AG04449 (cell line): ENCODE results near the gene HSPA4L.

ENCODE experiments used
- CTCF ChIA-PET: fragments of 350-600 bp; formaldehyde crosslinking; extraction: SDS; loops from one replicate; lab custom pipeline; 2021; ENCODE audit warnings: antibody characterized with exemption; lab: Yijun Ruan, JAX
- POLR2A ChIA-PET: fragments of 400-600, 350-600 bp; formaldehyde crosslinking; extraction: SDS; loops from one replicate; lab custom pipeline; 2020; ENCODE audit warnings: antibody characterized with exemption, inconsistent platforms; lab: Yijun Ruan, JAX
- DNase-seq: peaks from one replicate; pipeline ENCODE4 v3.0.0-alpha.2; 2010; ENCODE audit warnings: low read depth, low spot score
- H3K4me3 ChIP-seq: 2 replicates; pipeline ENCODE4 v1.5.1; 2011; ENCODE audit warnings: low read depth, mild to moderate bottlenecking, control low read depth, low read length
- TF ChIP-seq, protein P1 (sequence below): IDR thresholded peaks from one replicate; pipeline ENCODE4 v1.5.1; 2011; ENCODE audit warnings: mild to moderate bottlenecking, moderate library complexity, low read length, control low read depth, inconsistent platforms; ENCODE audit not compliant: insufficient read depth; ENCODE audit errors: missing control alignments

HSPA4L gene

DNA sequence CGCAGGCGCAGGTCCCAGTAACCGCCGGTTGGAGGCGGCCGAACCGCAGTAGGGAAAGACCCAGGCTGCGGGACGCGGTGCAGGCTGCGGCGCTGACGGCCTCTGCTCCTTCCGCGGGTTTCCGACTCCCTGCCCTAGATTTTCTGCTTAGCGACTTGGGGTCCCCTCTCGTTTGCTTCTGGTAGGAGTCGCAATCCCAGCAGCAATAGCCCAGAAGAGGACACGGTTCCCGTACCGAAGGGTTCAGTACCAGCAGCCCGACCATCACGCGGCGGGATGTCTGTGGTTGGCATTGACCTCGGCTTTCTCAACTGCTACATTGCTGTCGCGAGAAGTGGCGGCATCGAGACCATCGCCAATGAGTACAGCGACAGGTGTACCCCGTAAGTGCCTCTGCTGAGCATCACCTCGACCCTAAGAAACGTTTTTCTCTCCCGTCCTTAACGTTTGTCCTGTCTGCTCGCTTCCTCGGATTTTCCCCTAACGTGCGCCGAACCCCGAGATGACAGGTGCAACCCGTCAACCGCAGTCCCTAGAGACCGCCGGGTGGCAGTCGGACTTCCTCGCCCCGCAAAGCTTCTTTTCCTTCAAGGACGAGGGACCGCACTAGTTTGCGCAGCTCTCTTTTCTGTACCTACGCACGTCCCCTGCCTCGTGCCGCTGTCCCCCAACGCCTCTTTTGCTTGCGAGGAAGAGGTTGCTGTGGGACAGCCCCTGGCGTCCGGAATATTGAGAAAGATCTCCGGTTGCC lies at the start of gene HSPA4L:
TSS of gene HSPA4L (plus strand) at position 48 of the 751 bp plus-strand sequence. CDS start at position 277, 229 bp downstream.
- DNase-seq: no peak
- ChIA-PET POLR2A (interaction anchor here (0.6 to 0.9 kb wide), 2 partner anchors 279 to 753 kb away, joined by 3 to 4 read pairs; partner anchors contain the start of gene LARP1B), CTCF (interaction anchor here (0.8 kb wide), 1 partner anchor 23 kb away, joined by 3 read pairs; no protein-coding TSS in a partner anchor)
- H3K4me3 ChIP-seq: peak within 1 kb of the TSS; percentile 76
- TF ChIP-seq, protein P1, sequence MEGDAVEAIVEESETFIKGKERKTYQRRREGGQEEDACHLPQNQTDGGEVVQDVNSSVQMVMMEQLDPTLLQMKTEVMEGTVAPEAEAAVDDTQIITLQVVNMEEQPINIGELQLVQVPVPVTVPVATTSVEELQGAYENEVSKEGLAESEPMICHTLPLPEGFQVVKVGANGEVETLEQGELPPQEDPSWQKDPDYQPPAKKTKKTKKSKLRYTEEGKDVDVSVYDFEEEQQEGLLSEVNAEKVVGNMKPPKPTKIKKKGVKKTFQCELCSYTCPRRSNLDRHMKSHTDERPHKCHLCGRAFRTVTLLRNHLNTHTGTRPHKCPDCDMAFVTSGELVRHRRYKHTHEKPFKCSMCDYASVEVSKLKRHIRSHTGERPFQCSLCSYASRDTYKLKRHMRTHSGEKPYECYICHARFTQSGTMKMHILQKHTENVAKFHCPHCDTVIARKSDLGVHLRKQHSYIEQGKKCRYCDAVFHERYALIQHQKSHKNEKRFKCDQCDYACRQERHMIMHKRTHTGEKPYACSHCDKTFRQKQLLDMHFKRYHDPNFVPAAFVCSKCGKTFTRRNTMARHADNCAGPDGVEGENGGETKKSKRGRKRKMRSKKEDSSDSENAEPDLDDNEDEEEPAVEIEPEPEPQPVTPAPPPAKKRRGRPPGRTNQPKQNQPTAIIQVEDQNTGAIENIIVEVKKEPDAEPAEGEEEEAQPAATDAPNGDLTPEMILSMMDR: peak; percentile 46

DNA sequence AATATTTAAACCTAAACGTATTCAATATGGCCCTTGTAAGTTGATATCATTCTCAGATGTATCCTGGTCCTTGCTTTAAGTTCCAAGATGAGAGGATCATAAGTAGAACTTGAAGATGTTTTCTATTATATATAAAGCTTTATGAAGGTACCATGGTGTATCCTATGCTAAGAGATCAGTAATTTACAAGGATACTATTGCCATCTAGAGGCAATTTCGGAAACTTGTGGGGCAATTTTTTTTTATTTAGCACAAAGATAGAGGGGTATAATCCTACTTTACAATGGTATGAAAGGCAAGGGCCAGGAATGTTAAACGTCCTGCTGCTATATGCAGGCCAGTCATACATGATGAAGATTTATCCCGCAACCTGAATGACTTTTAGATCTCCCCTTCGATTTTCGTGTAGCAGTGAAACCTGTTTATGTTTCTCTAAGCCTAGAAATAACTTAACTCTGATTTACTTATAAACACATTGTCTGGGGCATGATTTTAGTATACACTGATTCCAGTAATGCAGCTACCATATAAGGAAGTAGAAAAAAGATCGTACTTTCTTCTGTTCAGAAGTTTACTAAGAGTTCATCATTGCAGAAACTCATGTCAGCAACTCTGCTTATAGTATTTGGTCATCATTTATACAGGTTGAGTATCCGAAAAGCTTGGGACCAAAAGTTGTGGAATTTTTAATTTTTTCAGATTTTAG lies 49.3 kb upstream of the HSPA4L start:
- TF ChIP-seq, protein P1: peak; percentile 17
- peak; percentile 4 for DNase-seq

DNA sequence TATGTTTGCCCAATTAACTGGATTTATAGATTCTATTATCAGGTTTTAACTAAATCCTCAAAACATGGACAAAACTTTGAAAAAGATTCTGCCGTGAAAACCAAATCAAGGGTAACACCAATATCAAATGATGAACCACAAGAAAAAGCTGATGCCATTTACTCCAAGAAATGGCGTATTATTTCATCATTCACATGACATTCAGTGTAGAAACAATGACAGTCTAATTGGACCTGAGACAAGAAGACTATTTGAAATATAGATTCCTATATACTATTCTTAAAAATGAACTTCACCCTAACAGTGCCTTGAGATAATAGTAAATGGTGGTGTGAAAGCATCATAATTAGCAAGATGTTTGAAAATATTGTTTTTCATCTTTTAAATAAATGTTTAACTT lies 47.1 kb upstream of the HSPA4L start:
- POLR2A ChIA-PET: no interaction called here

More for the DNA sequence above, 49.3 kb upstream of the HSPA4L start:
- no peak overlapping the region for H3K4me3 ChIP-seq
- ChIA-PET POLR2A (no interaction called here), CTCF (interaction anchor here (0.7 to 13.0 kb wide), 31 partner anchors 10 to 193 kb away, joined by 3 to 485 read pairs (median 6); partner anchors contain the start of gene INTU)

DNA sequence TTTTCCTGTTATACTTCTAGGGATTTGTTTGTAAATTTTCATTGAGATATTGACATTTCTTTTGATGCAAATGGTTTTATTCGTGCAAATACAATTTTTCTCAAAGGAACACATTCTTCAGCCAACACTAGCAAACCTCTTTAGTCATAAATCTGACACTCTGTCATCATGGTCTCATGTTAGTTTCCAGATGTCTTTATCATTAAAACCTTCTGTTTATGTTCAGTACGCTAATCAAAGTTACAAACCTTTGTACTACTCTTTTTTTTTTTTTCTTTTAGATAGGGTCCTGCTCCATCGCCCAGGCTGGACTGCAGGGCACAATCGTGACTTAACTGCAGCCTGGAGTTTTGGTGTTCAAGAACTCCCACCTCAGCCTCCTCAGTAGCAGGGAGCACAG lies 44.8 kb upstream of the HSPA4L start:
- POLR2A ChIA-PET: no interaction called here

More for the DNA sequence above, 47.1 kb upstream of the HSPA4L start:
- TF ChIP-seq, protein P1: no peak
- no peak for DNase-seq
- CTCF ChIA-PET: interaction anchor here (1.0 to 13.0 kb wide), 2 partner anchors 120 to 130 kb away, joined by 3 to 485 read pairs; no protein-coding TSS in a partner anchor
- H3K4me3 ChIP-seq: no peak overlapping the region

DNA sequence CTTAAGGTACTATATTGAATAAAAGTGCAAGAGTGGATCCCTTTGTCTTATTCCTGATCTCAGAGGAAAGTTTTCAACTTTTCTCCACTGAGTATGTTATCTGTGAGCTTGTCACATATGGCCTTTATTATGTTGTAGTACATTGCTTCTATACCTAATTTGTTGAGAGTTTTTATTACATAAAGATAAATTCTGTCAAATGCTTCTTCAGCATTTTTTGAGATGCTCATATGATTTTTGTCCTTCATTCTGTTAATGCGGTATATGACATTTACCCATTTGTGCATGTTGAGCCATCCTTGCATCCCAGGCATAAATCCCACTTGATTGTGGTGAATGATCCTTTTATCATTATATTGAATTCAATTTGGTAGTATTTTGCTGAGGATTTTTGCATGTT lies 40.9 kb upstream of the HSPA4L start:
- no peak for DNase-seq
- TF ChIP-seq, protein P1: no peak
- CTCF ChIA-PET: interaction anchor here (2.2 to 4.4 kb wide), 2 partner anchors 8 to 136 kb away, joined by 9 to 29 read pairs; no protein-coding TSS in a partner anchor
- no peak overlapping the region for H3K4me3 ChIP-seq
- POLR2A ChIA-PET: no interaction called here

More for the DNA sequence above, 44.8 kb upstream of the HSPA4L start:
- no peak overlapping the region for H3K4me3 ChIP-seq
- TF ChIP-seq, protein P1: no peak
- CTCF ChIA-PET: interaction anchor here (1.8 kb wide), 1 partner anchor 132 kb away, joined by 8 read pairs; no protein-coding TSS in a partner anchor
- DNase-seq: no peak
